ENCODE measurements around the gene CRNN. TPM values are rescaled to one million over a fixed set of nuclear protein-coding genes. Genes with fewer than 3 reads are reported as not detected.

CRNN gene
- total and polyA plus RNA-seq, 4 experiments from 2014 or later: not detected

DNA sequence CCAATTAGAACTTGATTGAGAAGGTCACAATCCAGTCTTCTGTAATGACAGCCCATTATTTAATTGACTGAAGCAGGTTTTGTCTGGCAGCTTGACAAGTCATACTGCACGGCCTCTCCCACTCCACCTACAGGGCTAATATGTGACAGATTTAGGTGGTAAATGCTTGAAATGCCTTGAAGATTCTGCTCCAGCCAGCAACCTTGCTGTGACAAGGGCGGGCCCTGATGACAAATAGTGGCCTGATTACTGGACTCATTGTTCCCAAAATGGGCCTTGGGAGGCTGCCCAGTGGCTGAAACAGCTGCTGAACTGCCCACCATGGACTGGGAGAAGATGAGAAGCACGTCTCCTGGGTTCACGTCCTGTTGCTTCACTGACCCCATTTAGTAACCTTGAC lies 30.0 kb upstream of the CRNN start:
- H3K9me3 ChIP-seq (ENCODE audit: control insufficient read depth in 1 of 2, low read length in 2 of 2): no peaks in the 10 kb centered on the region
- H3K4me1 Mint-ChIP-seq: peaks cover 4 to 14% (median 8%) of the 10 kb centered on the region in 4 donors
- H3K27ac Mint-ChIP-seq: no peak overlapping the region

GRCh38 chr1:152442765-152443164 lies 28.7 kb upstream of the CRNN start:
- Histone ChIP-seq H3K27me3 (ENCODE audit: insufficient read depth, low read length) (no peaks in the 10 kb centered on the region), H3K36me3 (ENCODE audit: insufficient read depth, low read length) (no peaks in the 10 kb centered on the region), H3K4me3 (ENCODE audit: low read length in 2 of 2) (no peak overlapping the region), H3K4me1 (ENCODE audit: insufficient read depth, low read length) (peaks cover under 1% of the 10 kb centered on the region), H3K27ac (ENCODE audit: low read depth, low read length) (no peak overlapping the region), H3K9me3 (ENCODE audit: control insufficient read depth in 1 of 2, low read length in 2 of 2) (no peaks in the 10 kb centered on the region)
- Mint-ChIP-seq H3K27ac (peak overlapping the region in 1 of 7 donors; percentile 35), H3K36me3 (no peaks in the 10 kb centered on the region), H3K27me3 (peaks cover 5 to 8% of the 10 kb centered on the region in 2 donors), H3K9me3 (no peaks in the 10 kb centered on the region), H3K4me3 (peak overlapping the region in 1 of 8 donors; percentile 3), H3K4me1 (peaks cover 4 to 14% (median 8%) of the 10 kb centered on the region in 4 donors)
- intact Hi-C loops (cut with micrococcal nuclease): no loop called here
- DNase-seq: no peak
- ChIA-PET CTCF (ENCODE audit: partially characterized antibody) (interaction anchor here (4.3 to 7.7 kb wide), 3 partner anchors 16 to 256 kb away, joined by 84 to 119 read pairs (median 91); no protein-coding TSS in a partner anchor), POLR2A (ENCODE audit: partially characterized antibody) (no interaction called here)

More for the DNA sequence above, 30.0 kb upstream of the CRNN start:
- DNase-seq: no peak
- no peaks in the 10 kb centered on the region for H3K27me3 ChIP-seq (ENCODE audit: insufficient read depth, low read length)
- H3K36me3 ChIP-seq (ENCODE audit: insufficient read depth, low read length): no peaks in the 10 kb centered on the region
- CTCF ChIA-PET (ENCODE audit: partially characterized antibody): interaction anchor here (5.2 to 7.7 kb wide), 2 partner anchors 15 to 257 kb away, joined by 84 to 119 read pairs; no protein-coding TSS in a partner anchor
- Mint-ChIP-seq H3K27me3 (no peaks in the 10 kb centered on the region), H3K36me3 (no peaks in the 10 kb centered on the region), H3K9me3 (no peaks in the 10 kb centered on the region), H3K4me3 (no peak overlapping the region)
- POLR2A ChIA-PET (ENCODE audit: partially characterized antibody): no interaction called here
- no peak overlapping the region for H3K27ac ChIP-seq (ENCODE audit: low read depth, low read length)
- no peak overlapping the region for H3K4me3 ChIP-seq (ENCODE audit: low read length in 2 of 2)
- peaks cover 7% of the 10 kb centered on the region for H3K4me1 ChIP-seq (ENCODE audit: insufficient read depth, low read length)
- intact Hi-C loops (cut with micrococcal nuclease): no loop called here

GRCh38 chr1:152442301-152442700 lies 28.2 kb upstream of the CRNN start:
- no peaks in the 10 kb centered on the region for H3K4me1 ChIP-seq (ENCODE audit: insufficient read depth, low read length)

DNA sequence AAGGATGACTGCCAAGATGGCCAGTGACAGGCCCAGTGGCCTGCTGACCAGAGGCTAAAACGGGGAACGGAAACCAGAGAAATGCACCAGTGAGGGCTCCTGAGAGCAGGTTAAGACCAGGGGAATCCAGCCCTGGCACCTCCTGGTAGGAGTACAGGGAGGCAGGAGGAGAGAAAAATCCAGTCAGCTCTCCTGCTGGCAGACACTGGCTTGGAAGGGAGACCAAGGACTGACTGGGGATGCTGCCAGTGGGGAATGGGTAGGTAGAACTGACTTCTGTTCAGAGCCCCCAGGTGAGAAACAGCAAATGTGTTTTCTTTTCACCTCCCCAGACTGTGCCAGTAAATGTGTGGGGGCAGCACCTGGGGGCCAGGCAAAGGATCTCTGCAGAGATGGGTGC lies 27.7 kb upstream of the CRNN start:
- Mint-ChIP-seq H3K27ac (no peak overlapping the region), H3K4me1 (peaks cover 4 to 14% (median 8%) of the 10 kb centered on the region in 4 donors), H3K36me3 (no peaks in the 10 kb centered on the region), H3K4me3 (no peak overlapping the region), H3K27me3 (peaks cover 10 to 16% of the 10 kb centered on the region in 2 donors), H3K9me3 (no peaks in the 10 kb centered on the region)
- Histone ChIP-seq H3K36me3 (ENCODE audit: insufficient read depth, low read length) (no peaks in the 10 kb centered on the region), H3K27ac (ENCODE audit: low read depth, low read length) (no peak overlapping the region), H3K9me3 (ENCODE audit: control insufficient read depth in 1 of 2, low read length in 2 of 2) (no peaks in the 10 kb centered on the region), H3K4me3 (ENCODE audit: low read length in 2 of 2) (no peak overlapping the region), H3K27me3 (ENCODE audit: insufficient read depth, low read length) (no peaks in the 10 kb centered on the region), H3K4me1 (ENCODE audit: insufficient read depth, low read length) (no peaks in the 10 kb centered on the region)
- CTCF ChIA-PET (ENCODE audit: partially characterized antibody): interaction anchor here (1.0 to 7.7 kb wide), 11 partner anchors 13 to 389 kb away, joined by 3 to 119 read pairs (median 11); no protein-coding TSS in a partner anchor
- POLR2A ChIA-PET (ENCODE audit: partially characterized antibody): no interaction called here
- no peak for DNase-seq
- intact Hi-C loops (cut with micrococcal nuclease): loop anchor here (1.0 kb wide), 4 partner anchors 17 to 389 kb away; no protein-coding TSS in a partner anchor

More at GRCh38 chr1:152442301-152442700, 28.2 kb upstream of the CRNN start:
- no peaks in the 10 kb centered on the region for H3K36me3 Mint-ChIP-seq
- ChIA-PET CTCF (ENCODE audit: partially characterized antibody) (interaction anchor here (4.3 to 7.7 kb wide), 3 partner anchors 17 to 255 kb away, joined by 84 to 119 read pairs (median 91); no protein-coding TSS in a partner anchor), POLR2A (ENCODE audit: partially characterized antibody) (no interaction called here)
- no peak for DNase-seq
- H3K4me3 Mint-ChIP-seq: no peak overlapping the region
- Histone ChIP-seq H3K36me3 (ENCODE audit: insufficient read depth, low read length) (no peaks in the 10 kb centered on the region), H3K27ac (ENCODE audit: low read depth, low read length) (no peak overlapping the region), H3K4me3 (ENCODE audit: low read length in 2 of 2) (no peak overlapping the region), H3K9me3 (ENCODE audit: control insufficient read depth in 1 of 2, low read length in 2 of 2) (no peaks in the 10 kb centered on the region), H3K27me3 (ENCODE audit: insufficient read depth, low read length) (no peaks in the 10 kb centered on the region)
- intact Hi-C loops (cut with micrococcal nuclease): no loop called here
- H3K27me3 Mint-ChIP-seq: peaks cover 6 to 11% of the 10 kb centered on the region in 2 donors
- H3K27ac Mint-ChIP-seq: peak overlapping the region in 1 of 7 donors; percentile 3
- no peaks in the 10 kb centered on the region for H3K9me3 Mint-ChIP-seq
- H3K4me1 Mint-ChIP-seq: peaks cover 4 to 14% (median 8%) of the 10 kb centered on the region in 4 donors

DNA sequence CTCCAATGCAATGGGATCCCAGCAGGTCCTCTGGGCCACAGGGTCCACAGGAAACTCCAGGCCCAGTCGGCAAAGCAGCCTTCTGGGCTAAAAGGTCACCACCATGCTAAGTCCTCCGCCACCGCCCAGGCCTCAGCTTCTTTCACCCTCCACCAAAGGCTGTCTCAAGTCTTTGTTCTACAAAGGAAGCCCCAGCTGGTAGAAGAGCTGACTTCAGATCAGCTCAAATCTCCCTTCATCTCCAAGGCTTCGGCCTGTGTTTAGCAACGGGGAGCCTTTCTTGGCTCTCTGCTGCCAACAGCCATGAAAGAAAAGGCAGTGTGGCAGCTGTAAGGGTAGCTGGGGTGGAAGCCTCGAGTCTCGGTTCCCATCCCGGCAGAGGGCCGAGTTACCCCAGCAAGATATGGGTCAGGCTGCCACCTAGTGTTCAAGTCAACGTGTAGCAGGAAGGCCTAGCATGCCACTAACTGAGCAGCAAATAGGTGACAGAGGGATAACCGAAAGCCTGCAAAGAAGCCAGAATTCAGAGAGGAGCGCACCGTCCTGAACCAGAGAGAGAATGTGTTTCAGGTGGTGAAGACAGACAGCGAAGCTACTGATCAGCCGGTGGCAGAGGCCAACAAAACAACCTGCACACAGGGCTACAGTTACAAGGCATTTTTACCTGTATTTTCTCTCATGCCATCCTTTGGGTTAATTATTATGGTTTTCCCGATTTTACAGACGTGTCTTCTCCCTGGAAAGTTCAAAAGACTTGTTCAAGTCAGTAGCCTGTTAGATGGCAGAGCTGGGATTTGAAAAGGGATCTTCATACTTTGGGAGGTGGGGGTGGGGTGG lies 26.8 kb upstream of the CRNN start:
- Mint-ChIP-seq H3K36me3 (no peaks in the 10 kb centered on the region), H3K4me1 (peaks cover 4 to 14% (median 8%) of the 10 kb centered on the region in 4 donors), H3K27me3 (peaks cover 19 to 22% of the 10 kb centered on the region in 2 donors), H3K4me3 (peak overlapping the region in 1 of 8 donors; percentile 56), H3K9me3 (peaks cover 0 to 2% (median 0%) of the 10 kb centered on the region in 8 donors), H3K27ac (peak overlapping the region in 2 of 7 donors; percentile 44 to 68)
- ChIA-PET POLR2A (ENCODE audit: partially characterized antibody) (interaction anchor here (0.8 to 1.5 kb wide), 3 partner anchors 42 to 255 kb away, joined by 3 to 6 read pairs (median 5); no protein-coding TSS in a partner anchor), CTCF (ENCODE audit: partially characterized antibody) (interaction anchor here (0.8 to 7.7 kb wide), 29 partner anchors 9 to 392 kb away, joined by 3 to 119 read pairs (median 4); no protein-coding TSS in a partner anchor)
- Histone ChIP-seq H3K27me3 (ENCODE audit: insufficient read depth, low read length) (no peaks in the 10 kb centered on the region), H3K4me3 (ENCODE audit: low read length in 2 of 2) (no peak overlapping the region), H3K4me1 (ENCODE audit: insufficient read depth, low read length) (no peaks in the 10 kb centered on the region), H3K36me3 (ENCODE audit: insufficient read depth, low read length) (no peaks in the 10 kb centered on the region), H3K9me3 (ENCODE audit: control insufficient read depth in 1 of 2, low read length in 2 of 2) (no peaks in the 10 kb centered on the region), H3K27ac (ENCODE audit: low read depth, low read length) (no peak overlapping the region)
- DNase-seq: peak; percentile 74 to 77 (median 75)
- intact Hi-C loops (cut with micrococcal nuclease): loop anchor here (1.0 kb wide), 5 partner anchors 17 to 389 kb away; no protein-coding TSS in a partner anchor

GRCh38 chr1:152436593-152437496 lies 22.8 kb upstream of the CRNN start:
- Mint-ChIP-seq H3K36me3 (no peaks in the 10 kb centered on the region), H3K9me3 (peaks cover 0 to 2% (median 0%) of the 10 kb centered on the region in 8 donors), H3K27me3 (peaks cover 21 to 26% of the 10 kb centered on the region in 2 donors), H3K27ac (no peak overlapping the region), H3K4me3 (no peak overlapping the region), H3K4me1 (peaks cover 4 to 14% (median 8%) of the 10 kb centered on the region in 4 donors)
- no peaks in the 10 kb centered on the region for H3K27me3 ChIP-seq (ENCODE audit: insufficient read depth, low read length)
- intact Hi-C loops (cut with micrococcal nuclease): no loop called here
- no peaks in the 10 kb centered on the region for H3K36me3 ChIP-seq (ENCODE audit: insufficient read depth, low read length)
- no peak overlapping the region for H3K27ac ChIP-seq (ENCODE audit: low read depth, low read length)
- DNase-seq: no peak
- no peaks in the 10 kb centered on the region for H3K4me1 ChIP-seq (ENCODE audit: insufficient read depth, low read length)
- CTCF ChIA-PET (ENCODE audit: partially characterized antibody): interaction anchor here (0.7 to 1.6 kb wide), 9 partner anchors 8 to 248 kb away, joined by 3 to 6 read pairs (median 4); no protein-coding TSS in a partner anchor
- POLR2A ChIA-PET (ENCODE audit: partially characterized antibody): interaction anchor here (0.7 to 1.1 kb wide), 2 partner anchors 248 to 264 kb away, joined by 3 to 4 read pairs; no protein-coding TSS in a partner anchor
- H3K9me3 ChIP-seq (ENCODE audit: control insufficient read depth in 1 of 2, low read length in 2 of 2): no peaks in the 10 kb centered on the region
- H3K4me3 ChIP-seq (ENCODE audit: low read length in 2 of 2): no peak overlapping the region
